GM11168 (cell line): ENCODE data around the gene MZT1.

Source experiments
- in situ Hi-C: fragments of 300-500 bp; cut with MboI; formaldehyde crosslinking; loops from one replicate; pipeline ENCODE4 v1.12.0; 2022; ENCODE audit warnings: low sequenced_read_pairs; ENCODE audit not compliant: unreplicated experiment

Gene MZT1

DNA sequence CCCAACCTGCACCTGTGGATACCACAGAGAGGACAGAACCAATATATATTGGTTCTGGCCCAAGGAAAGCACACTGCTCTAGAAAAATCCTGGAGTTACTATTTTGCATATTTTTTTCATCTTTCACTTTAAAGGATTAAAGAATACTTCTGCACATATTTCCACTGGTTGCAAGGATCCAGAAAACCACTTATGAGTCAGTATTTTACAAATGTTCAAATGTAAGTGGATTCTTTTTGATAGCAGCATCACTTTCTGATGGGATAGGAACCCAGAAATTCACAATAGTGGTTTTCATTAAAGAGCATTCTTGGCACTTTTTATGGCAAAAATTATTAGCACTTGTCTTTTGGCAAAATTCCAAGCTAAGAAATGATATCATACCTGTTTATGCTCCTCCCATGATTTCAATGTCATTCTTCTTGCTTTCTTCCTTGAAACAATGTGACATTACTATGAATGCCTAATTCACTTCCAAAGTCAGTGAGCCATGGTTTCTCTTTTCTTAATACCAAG is 38.2 kb downstream of the MZT1 start:
- in situ Hi-C loops, result no loop called here

DNA sequence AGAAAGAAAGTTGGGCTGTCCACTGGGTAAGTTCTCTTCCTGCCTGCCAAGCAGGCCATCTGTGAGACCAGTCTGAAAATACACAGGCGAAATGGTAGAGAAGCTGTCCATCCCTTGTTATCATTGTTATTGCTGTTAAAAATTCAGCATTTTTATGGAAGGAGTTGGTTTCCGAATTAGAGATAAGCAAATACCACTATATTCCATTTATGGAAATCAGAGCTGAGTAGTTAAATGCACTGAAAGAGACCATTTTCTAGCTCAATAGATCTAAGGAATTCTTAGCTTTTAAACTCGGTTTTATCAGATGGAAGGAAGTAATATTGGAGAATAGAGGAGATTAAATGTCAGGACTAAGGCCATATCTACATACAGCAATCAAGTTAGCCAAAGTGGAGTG is 40.7 kb downstream of the MZT1 start:
- in situ Hi-C loops, result no loop called here

DNA sequence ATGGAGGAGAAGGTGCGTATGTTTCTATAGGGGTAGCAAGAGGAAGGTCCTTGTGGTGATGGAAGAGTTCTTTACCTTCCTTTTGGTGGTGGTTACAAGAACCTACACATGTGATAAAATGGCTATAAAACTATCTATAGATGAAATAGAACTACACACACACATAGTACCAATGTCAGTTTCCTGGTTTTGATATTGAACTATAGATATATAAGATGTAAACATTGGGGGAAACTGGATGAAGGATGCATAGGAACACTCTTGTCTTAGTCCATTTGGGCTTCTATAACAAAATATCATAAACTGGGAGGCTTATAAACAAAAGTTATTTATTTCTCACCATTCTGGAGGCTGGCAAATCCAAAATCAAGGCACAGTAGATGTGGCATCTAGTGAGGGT is 47.1 kb downstream of the MZT1 start:
- in situ Hi-C loops, result no loop called here

- in situ Hi-C loops, result no loop called here
Measured at GRCh38 chr13:72678312-72678711, 49.1 kb downstream of the MZT1 start.

- in situ Hi-C loops, result no loop called here
Measured at GRCh38 chr13:72677431-72677830, 50.0 kb downstream of the MZT1 start.

DNA sequence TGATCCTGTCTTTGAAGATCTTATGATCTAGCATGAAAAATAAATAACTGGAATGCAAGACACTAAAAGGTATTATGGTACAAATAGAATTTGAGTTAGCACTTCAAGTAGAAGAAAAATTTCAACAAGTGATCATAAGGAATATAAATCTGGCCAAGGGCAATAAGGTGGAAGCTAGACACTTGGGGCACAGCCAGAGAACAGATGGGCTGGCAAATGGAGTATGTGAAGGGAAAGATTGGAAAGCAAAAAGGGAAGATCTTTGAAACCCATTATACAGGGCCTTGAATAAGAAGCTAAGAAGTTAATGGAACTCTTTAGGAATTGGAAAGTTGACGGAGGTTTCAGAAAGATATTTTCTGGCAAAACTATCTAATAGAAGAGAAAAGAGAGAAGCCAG is 61.0 kb downstream of the MZT1 start:
- in situ Hi-C loops, result no loop called here

DNA sequence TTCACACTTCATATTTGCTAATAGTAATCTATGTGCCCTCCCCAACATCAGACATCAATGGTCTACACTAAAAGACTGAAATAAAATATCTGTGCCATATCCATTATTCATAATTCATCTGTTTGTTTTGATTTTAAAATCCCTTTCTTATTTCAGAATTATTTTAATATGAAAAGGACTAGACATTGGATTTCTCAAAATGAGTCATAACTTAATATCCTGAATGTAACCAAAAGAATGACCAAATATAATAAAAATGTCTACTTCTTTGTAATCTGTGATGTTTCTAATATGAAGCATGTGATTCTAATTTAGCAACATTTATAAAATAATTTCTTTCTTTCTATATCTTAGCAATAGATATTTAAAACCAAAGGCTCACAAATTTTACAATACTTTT is 64.9 kb downstream of the MZT1 start:
- in situ Hi-C loops, result no loop called here
